ENCODE measurements around the gene PRUNE2. TPM values are rescaled to one million over a fixed set of nuclear protein-coding genes. Genes with fewer than 3 reads are reported as not detected.

The PRUNE2 gene
- total and polyA plus RNA-seq, 9 of the 15 experiments (the other 6 are each of a cell fraction or from before 2014, with no cell fraction given) = 0.05 to 0.45 (median 0.18) TPM; not detected in 1

- no peak for TF ChIP-seq CHD4 (IDR thresholded peaks at IDR 0.05; ENCODE audit: insufficient read depth, insufficient replicate concordance, low read depth, low read length, poor library complexity, severe bottlenecking)
- TF ChIP-seq TBL1XR1 (IDR thresholded peaks at IDR 0.05; ENCODE audit: low read length in 2 of 2) = no peak
- TF ChIP-seq PYGO2 (tag; IDR thresholded peaks at IDR 0.05) = no peak
- no peak for TF ChIP-seq KLF10 (CRISPR knock-in tag; IDR thresholded peaks at IDR 0.05)
- TF ChIP-seq SNIP1 (IDR thresholded peaks at IDR 0.05; ENCODE audit: low read depth) = no peak
- TF ChIP-seq, protein P1, sequence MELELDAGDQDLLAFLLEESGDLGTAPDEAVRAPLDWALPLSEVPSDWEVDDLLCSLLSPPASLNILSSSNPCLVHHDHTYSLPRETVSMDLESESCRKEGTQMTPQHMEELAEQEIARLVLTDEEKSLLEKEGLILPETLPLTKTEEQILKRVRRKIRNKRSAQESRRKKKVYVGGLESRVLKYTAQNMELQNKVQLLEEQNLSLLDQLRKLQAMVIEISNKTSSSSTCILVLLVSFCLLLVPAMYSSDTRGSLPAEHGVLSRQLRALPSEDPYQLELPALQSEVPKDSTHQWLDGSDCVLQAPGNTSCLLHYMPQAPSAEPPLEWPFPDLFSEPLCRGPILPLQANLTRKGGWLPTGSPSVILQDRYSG (tag; conservative IDR thresholded peaks at IDR 0.05; ENCODE audit: low read depth) = no peak
- no peak for TF ChIP-seq HCFC1 (IDR thresholded peaks at IDR 0.05; ENCODE audit: low read depth, low read length)
- no peak for TF ChIP-seq TCFL5 (CRISPR knock-in tag; conservative IDR thresholded peaks at IDR 0.05)
- no peak for TF ChIP-seq ELK3 (CRISPR knock-in tag; IDR thresholded peaks at IDR 0.05)
These were observed 85.5 kb downstream of the PRUNE2 start (continued) for GRCh38 chr9:76820431-76820830.

DNA sequence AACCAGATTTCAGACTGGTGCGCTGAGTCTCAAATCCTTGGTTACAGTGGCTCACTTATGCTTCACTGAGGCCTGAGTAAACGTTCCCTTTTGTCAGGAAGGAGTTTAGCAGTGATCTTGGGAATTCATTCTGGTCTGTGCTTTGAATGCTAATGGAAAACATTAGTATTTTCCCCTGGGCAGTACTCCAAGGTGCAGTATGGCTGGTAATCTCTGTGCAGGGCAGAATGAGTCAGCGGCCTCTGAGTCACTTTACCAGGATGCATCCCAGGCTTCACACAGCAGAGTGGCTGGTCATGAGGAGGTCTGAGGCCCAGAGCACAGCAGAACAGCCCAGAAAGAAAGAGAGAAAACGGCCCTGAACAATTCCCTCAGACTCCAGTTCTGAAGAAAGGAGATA is 87.6 kb downstream of the PRUNE2 start:
- no peak overlapping the region for H3K27ac ChIP-seq (ENCODE audit: extremely low read depth, low read depth, low read length)
- no peak overlapping the region for H3K4me3 ChIP-seq
- H2AFZ ChIP-seq (ENCODE audit: low read depth, low read length) = no peak overlapping the region
- H3K4me1 ChIP-seq (replicated peaks in 1 of 2; ENCODE audit: control insufficient read depth in 2 of 2, insufficient read depth in 2 of 2, low read length in 2 of 2) = no peaks in the 10 kb centered on the region
- 4% methylated on average over 3 of the region's 4 CpGs for WGBS (ENCODE audit: insufficient coverage, low coverage, missing lambda C conversion rate)
- H3K36me3 ChIP-seq (ENCODE audit: control insufficient read depth, insufficient read depth, low read length) = no peaks in the 10 kb centered on the region
- ChIA-PET POLR2A (no interaction called here), CTCF (ENCODE audit: low intra/inter-chr PET ratio) (no interaction called here)
- H4K20me1 ChIP-seq (replicated peaks; ENCODE audit: control insufficient read depth, insufficient read depth, low read length) = no peaks in the 10 kb centered on the region
- H3K4me2 ChIP-seq (ENCODE audit: insufficient read depth, low read length) = no peak overlapping the region
- ATAC-seq (no peak), FAIRE-seq (no peak), DNase-seq (ENCODE audit: extremely low read depth in 1 of 4, low spot score in 3 of 4) (peak in 2 of 4 experiments; percentile 4 to 10)
- H3K79me2 ChIP-seq (ENCODE audit: control insufficient read depth, insufficient read depth, low read length) = no peaks in the 10 kb centered on the region
- no TSS peak for BruUV-seq (replicated peaks)
- H3K9ac ChIP-seq (ENCODE audit: insufficient read depth in 1 of 2, low read depth in 2 of 2, low read length in 2 of 2) = no peak overlapping the region
- in situ Hi-C loops (cut with MboI) = loop anchor here (25.0 kb wide), 1 partner anchor 169 kb away; no protein-coding TSS in a partner anchor
- no peaks in the 10 kb centered on the region for H3K9me3 ChIP-seq (replicated peaks; ENCODE audit: control insufficient read depth, insufficient read depth, low read depth, low read length)
- H3K9me1 ChIP-seq (ENCODE audit: control insufficient read depth, insufficient read depth, low read length) = no peaks in the 10 kb centered on the region
- H3K27me3 ChIP-seq (ENCODE audit: control insufficient read depth in 2 of 2, insufficient read depth in 2 of 2, low read length in 2 of 2) = no peaks in the 10 kb centered on the region; a peak in 1 of 5 replicates
- intact Hi-C loops (cut with micrococcal nuclease) = no loop called here
- TF ChIP-seq ZNF41 (CRISPR knock-in tag; conservative IDR thresholded peaks at IDR 0.05) (no peak), JUN (IDR thresholded peaks at IDR 0.05; ENCODE audit: borderline replicate concordance, low read depth, low read length) (peak; percentile 52; the same call in 1 of the 2 replicates), JUN (CRISPR knock-in tag; IDR thresholded peaks at IDR 0.05; ENCODE audit: borderline replicate concordance) (no peak), ARID1B (IDR thresholded peaks at IDR 0.05) (peak; percentile 42), JUND (IDR thresholded peaks at IDR 0.05; ENCODE audit: borderline replicate concordance, low read depth, low read length) (peak; percentile 50; the same call in 1 of the 2 replicates), JUND (tag; IDR thresholded peaks at IDR 0.05; ENCODE audit: borderline replicate concordance, low read depth, low read length) (peak; percentile 51; the same call in 1 of the 3 replicates), ZNF395 (CRISPR knock-in tag; IDR thresholded peaks at IDR 0.05) (no peak)
- TF ChIP-seq, protein P2, sequence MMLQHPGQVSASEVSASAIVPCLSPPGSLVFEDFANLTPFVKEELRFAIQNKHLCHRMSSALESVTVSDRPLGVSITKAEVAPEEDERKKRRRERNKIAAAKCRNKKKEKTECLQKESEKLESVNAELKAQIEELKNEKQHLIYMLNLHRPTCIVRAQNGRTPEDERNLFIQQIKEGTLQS (IDR thresholded peaks at IDR 0.05) = peak; percentile 56
- TF ChIP-seq, protein P2 (CRISPR knock-in tag; conservative IDR thresholded peaks at IDR 0.05) = no peak

All from K562 (cell line).